HG03575 (cell line): ENCODE measurements around the gene TNFAIP8L1.

ENCODE experiments used
- ATAC-seq: cut with Tn5 transposase; IDR thresholded peaks from one replicate; pipeline ENCODE4 v1.9.1; 2021; ENCODE audit not compliant: unreplicated experiment, insufficient number of reproducible peaks, low FRiP score; ENCODE audit errors: extremely low read depth

TNFAIP8L1 gene

DNA sequence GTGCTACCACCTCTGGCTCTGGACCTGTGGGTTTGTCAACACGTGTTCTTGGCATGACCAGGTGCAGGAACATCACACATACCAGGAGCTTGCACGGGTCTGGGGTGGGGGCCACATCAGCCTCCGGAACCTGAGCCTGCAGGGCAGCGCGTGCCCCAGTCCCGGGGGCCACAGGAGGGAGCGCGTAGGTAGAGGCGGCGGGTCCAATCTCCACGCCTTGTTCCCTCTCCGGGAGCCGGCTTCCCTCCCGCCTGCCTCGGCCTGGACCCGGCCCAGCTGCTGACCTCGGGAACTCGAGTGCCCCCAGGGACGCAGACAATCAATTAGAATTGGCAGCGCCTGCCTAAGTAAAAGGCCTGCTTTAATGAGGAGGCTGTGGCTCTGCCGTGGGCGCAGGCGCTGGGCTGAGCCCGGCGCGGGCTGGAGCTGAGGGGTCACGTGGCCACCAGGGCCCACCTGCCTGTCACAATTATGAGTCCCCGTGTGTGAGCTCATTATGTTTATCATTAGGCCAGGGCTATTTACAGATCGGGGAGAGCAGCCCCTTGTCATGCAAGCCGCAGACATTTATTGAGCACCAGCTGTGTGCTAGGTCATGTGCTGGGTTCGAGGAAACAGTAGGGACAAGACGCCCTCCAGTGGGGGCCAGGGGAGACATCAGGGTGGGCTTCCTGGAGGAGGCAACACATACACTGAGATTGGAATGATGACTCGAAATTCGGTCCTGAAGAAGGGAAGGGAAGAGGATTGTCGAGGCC is 32.2 kb upstream of the TNFAIP8L1 start:
- ATAC-seq: no peak

DNA sequence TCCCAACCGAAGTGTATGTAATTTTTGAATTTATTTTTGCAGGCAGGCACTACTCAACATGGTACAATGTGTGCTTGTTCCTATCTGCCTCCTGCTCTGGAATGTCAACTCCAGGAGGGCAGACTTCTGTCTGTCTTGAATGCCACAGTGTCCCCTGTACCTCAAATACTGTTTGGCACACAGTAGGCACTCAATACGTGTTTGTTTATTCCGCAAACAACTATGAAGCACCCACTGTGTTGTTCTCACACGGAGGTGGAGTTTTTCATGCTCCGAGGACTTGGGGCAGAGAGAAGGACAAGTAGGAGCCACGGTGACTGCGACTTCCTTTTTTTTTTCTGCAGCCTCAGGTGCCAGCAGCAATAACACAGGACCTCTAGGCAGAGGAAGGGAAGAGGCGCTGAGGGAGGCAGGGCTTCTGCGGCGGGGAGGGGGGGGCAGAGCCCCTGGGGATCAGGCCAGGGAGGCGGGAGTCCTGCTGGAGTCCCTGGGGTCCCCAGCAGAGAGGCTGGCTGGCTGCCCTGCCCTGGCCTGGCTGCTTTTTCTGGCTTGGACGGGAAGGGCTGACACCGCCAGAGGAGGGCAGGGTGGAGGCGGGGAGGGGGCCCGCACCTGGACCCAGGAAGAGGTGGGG is 29.3 kb upstream of the TNFAIP8L1 start:
- no peak for ATAC-seq

DNA sequence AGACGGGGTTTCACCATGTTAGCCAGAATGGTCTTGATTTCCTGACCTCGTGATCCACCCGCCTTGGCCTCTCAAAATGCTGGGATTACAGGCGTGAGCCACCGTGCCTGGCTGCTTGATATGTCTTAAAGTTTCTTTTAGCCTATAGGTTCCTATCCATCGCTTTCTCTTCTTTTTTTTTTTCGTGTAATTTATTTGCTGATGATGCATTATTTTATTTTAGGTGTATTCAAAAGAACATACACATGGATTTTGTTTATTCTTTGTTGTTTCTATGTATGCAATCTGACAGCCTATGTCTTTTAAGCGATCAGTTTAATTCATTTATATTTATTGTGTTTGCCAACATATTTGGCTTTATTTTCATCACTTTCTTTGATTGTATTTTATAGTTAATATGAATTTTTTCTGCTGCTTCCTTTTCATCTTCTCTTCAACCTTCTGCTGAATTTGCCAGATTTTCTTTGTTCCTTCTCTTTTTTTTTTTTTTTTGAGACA is 26.0 kb upstream of the TNFAIP8L1 start:
- ATAC-seq: no peak

DNA sequence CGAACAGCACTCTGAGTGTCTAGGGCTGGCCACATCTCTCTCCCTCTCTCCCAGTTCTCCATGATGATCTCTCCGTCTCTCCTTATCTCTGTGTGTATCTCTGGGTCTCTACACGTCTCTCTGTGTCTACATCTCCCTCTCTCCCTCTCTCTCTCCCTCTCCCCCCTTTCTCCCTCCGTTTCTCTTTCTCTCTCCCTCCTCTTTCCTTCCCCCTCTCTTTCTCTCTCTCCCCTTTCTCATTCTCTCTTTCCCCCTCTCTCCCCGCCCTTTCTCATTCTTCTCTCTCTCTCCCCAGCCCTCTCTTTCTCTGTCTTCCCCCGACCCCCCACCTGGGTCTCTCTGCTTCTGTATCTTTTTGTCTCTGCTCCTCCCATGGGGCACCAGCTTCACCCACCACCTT is 21.3 kb upstream of the TNFAIP8L1 start:
- ATAC-seq: no peak

DNA sequence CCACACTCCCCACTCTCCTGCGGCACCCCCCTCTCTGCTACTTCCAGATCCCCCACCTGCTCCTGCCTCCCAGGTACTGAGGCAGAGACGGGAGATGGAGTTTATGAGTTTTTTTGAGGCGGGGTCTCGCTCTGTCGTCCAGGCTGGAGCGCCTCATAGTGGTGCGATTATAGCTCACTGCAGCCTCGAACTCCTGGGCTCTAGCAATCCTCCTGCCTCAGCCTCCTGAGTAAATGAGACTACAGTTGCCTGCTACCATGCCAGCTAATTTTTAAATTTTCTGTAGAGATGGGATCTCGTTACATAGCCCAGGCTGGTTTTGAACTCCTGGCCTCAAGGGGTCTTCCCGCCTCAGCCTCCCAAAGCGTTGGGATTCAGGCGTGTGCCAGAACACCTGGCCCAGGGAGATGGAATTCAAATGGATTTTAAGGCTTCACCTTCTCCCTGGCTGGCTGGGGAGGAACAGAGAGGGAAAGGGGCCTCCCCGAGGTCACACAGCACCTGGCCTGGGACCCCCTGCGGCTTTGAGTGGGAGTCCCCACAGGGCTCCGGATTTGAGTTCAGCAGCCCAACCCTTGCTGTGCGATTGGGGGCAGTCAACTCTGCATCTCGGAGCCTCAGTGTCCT is 19.5 kb upstream of the TNFAIP8L1 start:
- no peak for ATAC-seq

DNA sequence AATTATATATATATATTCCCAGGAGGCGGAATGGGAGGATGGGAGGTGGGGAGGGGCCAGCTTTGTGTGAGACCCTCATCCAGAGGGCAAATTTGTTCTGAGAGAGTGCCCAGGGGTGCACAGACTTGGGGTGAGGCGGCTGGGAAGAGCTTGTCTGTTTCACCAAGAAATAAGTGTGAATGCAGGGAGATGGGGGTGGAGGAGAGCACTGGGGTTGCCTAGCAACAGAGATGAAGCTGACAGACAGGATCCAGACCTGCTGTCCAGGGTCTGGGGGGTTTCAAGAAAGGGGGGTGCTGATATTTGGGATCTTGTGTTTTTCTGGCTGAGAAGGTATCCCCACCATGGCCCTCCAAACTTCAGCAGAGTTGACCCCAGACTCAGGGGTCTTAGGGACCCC is 18.6 kb upstream of the TNFAIP8L1 start:
- no peak for ATAC-seq

DNA sequence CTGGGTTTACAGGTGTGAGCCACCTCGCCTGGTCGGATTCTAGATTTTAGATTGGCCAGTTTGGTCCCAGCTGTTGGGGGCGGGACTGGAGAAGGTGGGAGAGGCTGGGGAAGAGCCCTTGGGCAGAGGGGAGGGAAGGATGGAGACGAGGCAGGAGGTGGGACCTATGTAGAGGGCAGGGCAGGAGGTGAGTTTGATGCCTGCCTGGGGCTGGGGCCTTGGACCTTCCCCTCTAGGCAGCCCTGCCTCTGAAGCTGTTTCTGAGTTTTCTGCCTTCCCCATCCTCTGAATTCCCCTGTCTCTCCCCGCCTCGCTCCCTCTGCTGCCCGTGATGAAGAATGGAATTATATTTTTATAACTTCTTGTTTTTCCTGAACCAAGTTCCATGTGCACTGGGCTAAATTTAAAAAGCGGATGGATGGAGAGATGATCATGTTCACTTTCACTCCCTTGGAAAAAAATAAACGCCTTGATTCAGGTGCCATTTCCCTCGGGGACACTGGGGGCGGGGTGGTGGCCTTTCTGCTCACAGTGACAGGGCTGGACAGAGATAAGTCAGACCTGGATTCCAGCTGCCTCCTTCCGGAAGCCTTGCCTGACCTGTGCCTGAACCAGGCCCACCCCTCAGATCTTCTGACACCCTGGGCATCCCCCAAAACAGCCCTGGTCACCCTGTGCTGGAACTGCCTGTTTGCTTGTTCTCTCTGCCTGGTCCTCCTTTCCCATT is 16.5 kb upstream of the TNFAIP8L1 start:
- ATAC-seq: no peak

DNA sequence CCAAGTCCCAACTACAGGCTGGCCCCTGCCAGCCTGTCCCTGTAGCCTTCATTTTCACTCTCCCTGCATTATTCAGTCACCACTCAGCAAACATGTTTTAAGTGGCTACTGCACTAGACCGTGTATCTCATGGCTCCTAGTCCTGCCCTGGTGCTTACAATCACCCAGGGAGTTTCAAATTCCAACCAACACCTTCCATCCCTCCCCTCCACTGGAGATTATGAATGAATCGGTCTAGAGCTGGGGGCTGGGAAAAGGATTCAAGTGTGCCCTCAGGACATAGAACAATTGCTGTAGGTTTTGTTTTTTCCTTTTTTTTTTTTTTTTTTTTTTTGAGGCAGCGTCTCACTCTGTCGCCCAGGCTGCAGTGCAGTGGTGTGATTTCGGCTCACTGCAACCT is 15.0 kb upstream of the TNFAIP8L1 start:
- no peak for ATAC-seq

DNA sequence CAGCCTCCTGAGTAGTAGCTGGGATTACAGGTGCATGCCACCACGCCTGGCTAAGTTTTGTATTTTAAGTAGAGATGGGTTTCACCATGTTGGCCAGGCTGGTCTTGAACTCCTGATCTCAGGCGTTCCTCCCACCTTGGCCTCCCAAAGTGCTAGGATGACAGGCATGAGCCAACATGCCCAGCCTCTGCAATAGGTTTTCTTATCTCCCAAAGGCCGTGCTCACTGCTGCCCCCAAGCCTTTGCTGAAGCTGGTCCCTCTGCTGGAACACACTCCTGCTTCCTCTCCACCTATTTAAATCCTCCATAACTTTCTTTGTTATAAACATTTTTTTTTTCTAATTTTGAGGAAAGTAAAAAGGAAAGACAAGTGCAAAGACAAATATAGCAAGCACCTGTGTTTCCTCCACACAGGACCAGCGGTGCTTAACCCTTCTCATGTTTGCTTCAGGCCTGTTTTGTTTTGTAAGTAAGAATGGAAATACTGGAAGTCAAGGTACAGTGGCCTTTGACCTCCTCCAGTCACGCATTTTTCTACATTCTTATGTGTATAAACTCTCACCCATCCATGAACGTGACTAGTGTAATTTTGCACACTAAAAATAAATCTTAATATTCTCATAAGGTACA is 14.5 kb upstream of the TNFAIP8L1 start:
- ATAC-seq: no peak

DNA sequence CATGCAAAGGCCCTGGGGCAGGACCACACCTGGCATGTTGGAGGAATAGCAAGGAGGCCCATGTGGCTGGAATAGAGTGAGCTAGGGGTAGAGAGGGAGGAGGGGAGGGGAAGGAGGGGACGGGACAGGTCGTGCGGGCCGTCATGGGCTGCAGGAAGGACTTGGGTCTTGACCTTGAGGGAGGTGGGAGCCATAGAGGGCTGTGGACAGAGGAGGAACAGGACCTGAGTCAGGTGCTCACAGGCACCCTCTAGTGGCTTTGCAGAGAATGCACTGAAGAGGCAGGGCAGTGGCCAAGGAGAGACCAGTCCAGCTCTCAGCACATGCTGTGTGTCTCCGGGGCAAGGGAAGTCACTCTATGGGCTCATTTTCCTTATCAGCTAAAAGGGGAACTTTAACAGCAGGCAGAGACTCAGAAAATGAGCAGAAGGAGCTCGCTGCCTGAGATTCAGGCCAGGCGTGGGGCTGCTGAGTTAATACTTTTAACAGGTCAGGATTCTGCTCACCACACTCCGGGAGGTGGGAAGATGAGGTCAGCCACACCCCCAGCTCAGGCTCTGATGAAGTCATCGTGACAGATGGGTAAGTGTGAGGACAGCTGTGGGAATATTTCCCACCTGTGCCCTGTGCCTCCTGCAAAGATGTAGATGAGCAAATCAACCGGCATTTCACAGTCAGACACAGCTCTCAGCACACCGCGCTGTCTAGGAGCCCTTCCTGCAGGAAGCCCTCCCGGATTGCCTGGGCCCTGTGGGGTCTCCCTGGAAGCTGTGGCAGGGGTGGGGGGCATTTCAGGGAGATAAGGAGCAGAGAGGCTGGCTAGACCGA is 6.0 kb upstream of the TNFAIP8L1 start:
- ATAC-seq: no peak

DNA sequence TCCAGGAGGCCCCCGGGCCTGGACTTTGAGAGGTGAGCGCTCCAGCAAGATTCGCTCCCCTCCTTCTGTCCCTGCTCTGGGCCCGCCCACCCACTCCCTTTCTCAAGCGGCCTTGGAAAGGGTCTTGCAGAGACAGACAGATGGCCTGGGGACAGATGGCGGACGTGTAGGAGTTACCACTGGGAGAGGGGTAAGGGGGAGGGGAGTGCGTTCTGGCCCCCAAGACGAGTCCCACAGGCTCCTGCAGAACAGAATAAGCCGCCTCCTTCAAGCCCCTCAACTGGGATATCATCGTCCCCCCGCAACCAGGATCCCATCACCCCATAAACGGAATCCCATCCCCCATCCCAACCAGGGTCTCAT is 3.6 kb upstream of the TNFAIP8L1 start:
- ATAC-seq: no peak

DNA sequence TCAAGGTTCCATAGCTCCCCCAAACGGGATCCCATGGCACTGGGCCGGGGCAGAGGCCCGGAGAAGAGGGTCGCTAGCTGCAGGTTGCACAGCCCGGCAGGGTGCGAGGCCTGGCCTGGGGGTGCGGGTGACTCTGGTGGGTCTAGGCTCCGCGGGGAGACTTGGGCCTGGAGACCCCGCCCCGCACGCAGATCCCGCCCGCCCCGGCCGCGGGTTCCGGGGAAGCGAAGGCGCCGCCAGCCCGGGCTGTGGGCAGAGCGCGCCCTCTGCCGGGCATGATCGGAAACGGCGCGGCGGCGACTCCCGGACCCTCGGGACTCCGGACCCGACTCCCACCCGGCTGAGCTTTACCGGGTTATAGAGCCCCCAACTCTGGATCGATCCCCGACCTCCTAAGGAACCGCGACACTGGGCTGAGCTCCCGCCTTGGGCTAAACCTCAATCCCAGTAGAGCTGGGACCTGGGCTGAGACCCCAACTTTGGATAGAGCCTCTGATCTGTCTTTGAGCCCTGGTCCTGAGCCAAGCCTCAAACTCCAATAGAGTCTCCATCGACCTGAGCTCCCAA is 3.1 kb upstream of the TNFAIP8L1 start:
- no peak for ATAC-seq

DNA sequence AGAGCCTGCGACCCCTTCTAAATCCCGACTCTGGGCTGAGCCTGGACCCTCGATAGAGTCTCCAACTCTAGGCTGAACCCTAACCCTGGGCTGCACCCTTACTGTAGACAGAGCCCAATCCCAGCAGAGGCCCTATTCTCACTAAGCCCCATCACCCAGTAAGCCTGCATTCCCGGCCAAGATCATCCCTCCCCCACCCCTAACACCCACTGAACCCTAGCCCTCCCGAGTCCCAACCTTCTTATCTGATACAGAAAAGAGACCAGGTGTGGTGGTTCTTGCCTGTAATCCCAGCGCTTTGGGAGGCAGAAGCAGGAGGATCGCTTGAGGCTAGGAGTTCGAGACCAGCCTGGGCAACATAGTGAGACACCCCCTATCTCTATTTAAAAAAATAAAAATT is 2.6 kb upstream of the TNFAIP8L1 start:
- no peak for ATAC-seq

DNA sequence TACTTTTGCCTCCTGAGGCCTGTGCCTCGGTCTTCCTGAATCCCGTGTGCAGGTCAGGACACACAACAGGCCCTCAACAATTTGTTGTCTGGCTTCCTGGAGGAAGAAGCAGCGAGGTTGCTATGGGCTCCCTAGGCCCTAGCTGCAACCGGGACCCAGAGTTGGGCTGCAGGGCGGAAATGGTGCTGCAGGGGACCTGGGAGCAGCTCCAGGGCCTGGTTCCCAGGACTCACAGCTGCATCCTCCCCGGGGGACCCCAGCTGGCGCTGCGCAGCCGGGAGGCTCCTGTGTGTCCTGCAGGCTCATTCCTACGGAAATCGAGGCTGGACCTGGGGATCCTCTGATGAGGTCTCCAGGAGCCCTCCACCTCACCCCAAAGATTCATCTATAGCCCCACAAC is 999 bp upstream of the TNFAIP8L1 start:
- no peak for ATAC-seq

DNA sequence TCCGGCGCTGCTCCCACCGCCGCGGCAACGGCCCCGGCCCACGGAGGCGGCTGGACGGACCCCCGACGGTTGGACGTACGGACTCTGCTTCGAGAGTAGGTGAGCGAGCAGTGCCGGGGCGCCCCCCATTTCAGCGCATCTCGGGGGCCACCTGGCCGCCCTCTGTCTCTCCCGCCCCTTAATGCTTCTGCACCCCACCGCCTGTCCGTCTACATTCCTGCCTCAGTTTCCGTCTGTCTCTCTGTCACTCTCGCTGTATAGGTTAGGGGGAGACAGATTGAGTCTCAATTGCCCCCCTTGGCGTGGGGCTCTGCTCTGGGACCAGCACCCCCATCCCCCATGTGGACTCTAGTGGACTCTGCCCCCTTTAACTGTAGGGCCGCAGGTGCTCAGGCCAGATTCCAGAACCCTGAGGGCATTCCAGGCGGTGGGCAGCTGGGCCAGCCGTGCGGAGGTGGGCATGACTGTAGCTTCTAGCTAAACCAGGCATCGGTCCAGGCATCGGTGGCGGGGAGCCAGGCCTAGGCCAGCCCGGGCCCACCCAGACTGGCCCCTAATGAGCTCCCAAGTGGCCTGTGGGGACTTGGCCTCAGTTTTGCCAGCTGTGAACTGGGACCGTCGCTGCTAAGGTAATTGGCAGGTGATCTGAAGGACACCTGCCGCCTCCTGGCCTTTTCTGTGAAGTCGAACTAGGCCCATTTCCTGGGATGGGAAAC is 373 bp downstream of the TNFAIP8L1 start:
- no peak for ATAC-seq

DNA sequence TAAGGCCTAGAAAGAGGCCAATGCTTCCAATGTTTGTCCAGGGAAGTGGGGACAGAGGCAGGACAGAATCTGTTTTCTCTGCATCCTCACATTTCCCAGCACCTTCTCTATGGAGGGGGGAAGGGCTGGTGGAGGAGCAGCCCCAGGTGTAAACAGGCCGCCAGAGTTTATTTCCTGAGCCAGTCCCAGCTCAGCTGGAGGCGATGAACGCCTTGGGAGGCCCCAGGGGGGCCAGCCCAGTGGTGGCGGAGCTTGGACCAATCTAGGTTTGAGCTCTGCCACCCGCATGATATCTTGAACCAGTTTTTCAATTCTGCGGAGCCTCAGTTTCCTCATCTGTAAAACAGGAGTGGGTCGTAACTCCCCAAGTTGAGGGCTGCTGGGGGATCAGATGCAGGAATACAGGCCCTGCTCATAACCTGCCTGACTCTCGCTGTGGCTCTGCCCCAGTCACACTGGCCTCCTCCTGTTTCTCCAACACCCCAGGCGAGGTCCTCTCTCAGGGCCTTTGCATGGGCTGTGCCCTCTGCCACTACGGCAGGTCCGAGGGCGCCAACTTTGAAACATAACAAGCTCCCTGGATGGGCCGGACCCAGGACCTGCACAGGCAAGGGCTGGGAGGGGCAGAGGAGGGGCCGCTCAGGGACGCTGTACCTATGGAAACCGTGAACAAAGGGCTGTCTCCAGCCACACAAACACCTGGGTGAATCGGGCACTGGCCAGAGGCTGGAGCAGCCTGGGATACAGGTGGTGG is 1.1 kb downstream of the TNFAIP8L1 start:
- no peak for ATAC-seq

DNA sequence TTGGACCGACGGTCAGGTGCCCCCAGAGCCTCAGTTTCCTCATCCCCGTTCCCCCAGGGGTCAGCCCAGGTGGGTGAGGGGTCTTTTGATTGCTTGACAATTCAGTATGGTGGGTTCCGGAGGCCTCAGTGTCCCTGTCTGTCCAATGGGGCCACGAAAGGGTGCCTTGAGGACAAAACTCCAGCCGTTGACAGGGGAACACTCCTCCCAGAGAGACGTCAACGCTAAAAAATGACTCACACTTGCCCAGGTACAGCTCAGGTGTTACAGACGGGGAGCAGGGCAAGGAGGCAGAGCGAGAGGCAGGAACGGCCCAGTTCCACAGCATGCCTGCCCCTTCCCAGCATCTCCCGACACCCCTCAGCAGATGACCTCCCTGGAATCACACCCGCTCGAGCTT is 1.8 kb downstream of the TNFAIP8L1 start:
- ATAC-seq: no peak
